ENCODE results near the gene CRBN.

The CRBN gene

DNA sequence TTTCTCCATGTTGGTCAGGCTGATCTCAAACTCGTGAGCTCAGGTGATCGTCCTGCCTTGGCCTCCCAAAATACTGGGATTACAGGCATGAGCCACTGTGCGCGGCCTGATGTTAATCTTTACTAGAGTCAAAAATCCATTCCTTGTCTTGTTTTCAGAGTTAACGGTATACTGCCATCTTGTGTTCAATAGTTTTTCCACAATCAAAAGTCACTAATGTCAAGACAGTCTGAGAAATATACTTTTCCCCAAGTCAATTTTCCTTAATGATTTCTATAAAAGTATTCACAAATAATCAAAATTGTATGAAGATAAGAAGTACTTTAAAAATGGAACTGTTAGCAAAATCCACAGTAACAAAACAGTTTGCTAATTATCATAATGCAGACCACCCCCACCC lies 8.5 kb downstream of the CRBN start:
- peak; percentile 11 for DNase-seq (ENCODE audit: low spot score)

DNA sequence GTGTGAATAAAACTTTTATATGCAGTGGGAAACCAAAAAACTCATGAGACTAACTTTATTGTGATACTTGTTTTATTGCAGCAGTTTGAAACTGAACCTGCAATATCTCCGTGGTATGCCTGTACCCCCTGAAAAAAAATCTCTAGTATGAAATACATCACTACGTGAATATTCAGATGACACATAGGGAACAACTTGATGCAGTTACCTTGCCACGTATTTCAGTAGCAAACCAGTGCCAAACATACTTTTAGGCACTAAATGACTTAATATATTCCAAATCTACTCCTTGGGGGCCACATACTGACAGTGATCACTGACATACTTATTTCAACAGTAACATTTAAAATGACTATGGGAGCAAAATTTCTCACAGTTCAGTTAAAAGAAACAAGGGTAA lies 13.8 kb downstream of the CRBN start:
- DNase-seq (ENCODE audit: low spot score): no peak

DNA sequence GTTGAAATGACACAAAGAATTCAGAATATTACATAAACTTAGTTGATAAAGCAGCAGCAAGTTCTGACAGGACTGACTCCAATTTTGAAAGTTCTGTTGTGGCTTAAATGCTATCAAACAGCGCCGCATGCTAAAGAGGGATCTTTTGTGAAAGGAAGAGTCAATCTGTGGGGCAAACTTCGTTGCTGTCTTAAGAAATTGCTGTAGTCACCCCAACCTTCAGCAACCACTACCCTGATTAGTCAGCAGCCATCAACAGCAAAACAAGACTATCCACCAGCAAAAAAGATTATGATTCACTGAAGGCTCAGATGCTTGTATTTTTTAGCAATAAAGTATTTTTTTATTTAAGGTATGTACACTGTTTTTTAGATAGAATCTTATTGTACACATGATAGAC lies 14.2 kb downstream of the CRBN start:
- DNase-seq (ENCODE audit: low spot score): no peak

DNA sequence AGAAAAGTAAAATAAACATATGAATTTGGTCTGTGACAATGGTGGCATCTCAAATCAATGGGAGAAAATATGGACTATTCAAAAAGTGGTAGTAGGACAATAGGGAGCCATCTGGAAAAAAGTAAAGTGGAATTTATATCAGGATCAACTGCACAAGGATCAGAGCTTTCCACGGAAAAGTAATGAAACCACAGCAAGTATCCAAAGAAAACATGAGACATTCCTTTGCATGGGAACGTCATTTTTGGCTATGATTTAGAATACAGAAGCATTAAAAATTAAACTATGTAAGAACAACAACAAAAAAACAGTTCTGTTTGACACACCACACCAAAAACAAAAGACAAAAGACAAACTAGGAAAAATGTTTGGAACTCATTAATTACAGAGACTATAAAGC lies 18.7 kb downstream of the CRBN start:
- DNase-seq (ENCODE audit: low spot score): peak; percentile 9

DNA sequence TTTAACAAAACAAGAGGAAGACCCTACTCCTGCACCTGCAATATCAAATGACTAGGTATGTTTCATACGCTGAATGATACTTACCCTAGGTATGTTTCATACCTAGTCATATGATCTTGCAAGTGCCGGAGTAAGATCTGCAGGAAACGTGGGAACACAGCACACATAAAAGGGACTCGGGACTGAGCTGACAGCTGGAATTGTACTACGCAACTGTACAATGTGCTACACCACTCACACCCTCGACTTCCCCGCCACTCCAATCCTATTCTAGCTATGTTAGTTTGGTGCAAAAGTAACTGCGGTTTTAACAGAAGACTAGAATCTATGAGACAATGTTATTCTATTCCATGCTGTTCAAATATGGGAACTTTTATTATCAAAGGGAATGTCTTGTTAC lies 22.0 kb downstream of the CRBN start:
- no peak for DNase-seq (ENCODE audit: low spot score)

DNA sequence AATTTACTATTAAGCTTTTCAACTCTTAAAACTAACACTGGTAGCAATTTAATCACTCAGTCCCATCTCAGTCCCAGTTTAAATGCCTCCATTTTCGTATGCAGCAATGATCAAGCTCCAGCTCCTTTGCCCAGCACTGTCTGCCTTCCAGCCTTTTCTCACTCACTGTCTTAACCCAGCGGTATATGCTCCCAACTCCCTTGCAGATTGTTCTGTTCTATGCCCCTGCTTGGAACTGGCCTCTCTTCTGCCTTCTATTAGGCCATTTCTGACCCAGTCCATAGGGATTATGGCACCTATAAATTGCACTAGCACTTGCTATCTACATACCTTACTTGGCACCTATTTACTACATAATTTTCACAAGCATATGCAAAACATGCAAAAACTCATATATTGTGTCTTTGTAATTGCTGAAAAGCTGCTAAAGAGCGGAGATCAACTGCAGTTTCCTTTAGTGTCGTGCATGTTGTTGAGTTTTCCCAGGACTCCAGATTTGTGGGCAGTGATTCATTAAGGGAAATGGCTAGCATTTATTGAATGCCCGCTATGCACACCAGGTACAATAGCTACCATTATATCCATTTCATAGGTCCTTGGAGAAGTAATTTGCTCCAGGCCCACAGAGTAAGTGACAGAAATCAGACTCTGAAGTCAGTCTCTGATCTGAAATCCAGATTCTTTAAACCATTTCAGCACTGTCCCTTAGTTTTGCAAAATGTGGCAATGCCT lies 24.4 kb downstream of the CRBN start:
- no peak for DNase-seq (ENCODE audit: low spot score)

DNA sequence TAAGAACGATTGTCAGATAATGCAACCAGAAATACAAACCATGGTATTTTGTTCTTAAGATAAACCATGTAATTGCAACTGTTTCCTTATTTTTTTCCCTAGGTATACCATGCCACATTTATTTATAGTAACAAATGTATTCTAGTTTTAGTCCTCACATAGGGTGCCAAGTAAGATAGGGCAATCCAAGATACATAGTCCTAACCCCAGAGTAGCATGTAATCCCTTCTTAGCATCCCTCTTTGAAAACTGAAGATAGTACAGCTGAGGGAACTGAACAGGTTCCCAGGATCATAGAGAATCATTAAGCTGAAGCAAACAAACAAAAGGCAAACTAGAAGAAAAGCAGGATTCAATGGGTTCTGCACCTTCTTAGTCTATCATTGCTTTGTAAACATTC lies 28.0 kb downstream of the CRBN start:
- DNase-seq (ENCODE audit: low spot score): no peak

DNA sequence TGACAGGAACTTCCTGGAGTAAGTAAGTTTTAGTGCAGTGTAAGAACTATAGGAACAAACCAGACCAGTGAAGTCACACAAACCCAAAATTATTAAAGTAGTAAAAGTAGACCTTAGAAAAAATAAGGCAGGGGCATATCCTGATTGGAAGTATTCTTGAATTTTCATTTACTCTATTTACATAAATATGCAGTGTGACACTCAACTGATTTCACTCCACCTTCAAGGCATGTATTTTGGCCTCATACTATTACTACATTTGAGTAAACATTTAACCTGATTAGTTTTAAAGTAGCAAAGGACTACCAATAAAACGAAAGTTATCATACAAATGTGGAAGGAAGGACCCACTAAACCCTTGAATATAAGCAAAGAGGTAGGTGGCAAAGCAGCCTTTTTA lies 29.9 kb downstream of the CRBN start:
- DNase-seq (ENCODE audit: low spot score): no peak

DNA sequence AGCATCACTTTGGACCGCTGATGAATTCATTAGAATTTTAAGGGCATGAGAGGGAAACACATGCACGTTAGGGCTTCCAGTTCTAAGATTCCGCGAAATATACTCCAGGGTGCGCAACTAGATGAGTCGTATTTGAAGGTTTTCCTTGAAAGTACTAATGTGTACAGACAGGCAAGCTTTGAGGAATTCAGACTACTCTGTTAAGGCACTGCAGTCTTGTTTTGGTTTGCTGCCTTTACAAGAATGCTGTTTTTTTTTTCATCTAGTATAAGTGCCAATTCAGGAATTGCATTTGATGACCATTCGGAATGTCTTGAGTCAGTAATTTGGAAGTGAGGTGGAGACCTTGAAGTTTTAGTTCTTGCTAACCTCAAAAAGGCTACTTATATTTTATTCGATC lies 33.7 kb downstream of the CRBN start:
- no peak for DNase-seq (ENCODE audit: low spot score)

DNA sequence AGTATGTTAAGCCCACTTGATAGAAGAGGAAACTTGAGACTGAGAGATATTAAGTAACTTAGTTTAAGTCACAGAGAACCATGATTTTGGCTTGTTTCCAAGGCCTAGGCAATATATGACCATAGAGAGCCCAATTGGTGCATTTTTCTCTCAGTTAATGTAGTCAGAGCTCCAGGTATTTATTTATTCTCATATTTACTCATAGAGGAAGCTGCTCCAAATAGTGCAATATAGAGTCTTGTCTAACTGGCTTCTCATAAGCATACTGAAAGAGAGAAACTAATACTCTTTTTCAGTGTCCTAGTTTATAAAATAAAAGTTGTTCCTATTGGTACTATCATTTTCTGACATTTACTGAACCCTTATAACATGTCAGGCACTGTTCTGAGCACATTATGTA lies 37.6 kb downstream of the CRBN start:
- no peak for DNase-seq (ENCODE audit: low spot score)

DNA sequence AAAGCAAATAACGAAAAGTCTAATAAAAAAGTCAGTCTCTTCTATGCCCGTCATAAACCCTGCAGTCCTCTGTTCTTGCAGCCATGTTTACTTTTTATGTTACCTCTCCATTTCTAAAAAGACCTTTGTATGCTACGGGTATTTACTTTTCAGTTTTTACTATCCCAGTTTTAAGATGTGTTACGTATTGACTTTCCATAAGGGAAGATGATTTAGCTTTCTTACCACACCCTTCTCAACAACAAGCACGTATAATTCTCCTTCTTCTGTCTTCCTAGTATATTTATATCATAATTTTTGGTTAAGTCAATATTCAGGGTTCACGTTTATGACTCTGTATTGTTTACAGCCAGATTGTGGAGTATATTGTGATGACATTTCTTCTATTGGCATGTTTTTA lies 42.0 kb downstream of the CRBN start:
- DNase-seq (ENCODE audit: low spot score): no peak

DNA sequence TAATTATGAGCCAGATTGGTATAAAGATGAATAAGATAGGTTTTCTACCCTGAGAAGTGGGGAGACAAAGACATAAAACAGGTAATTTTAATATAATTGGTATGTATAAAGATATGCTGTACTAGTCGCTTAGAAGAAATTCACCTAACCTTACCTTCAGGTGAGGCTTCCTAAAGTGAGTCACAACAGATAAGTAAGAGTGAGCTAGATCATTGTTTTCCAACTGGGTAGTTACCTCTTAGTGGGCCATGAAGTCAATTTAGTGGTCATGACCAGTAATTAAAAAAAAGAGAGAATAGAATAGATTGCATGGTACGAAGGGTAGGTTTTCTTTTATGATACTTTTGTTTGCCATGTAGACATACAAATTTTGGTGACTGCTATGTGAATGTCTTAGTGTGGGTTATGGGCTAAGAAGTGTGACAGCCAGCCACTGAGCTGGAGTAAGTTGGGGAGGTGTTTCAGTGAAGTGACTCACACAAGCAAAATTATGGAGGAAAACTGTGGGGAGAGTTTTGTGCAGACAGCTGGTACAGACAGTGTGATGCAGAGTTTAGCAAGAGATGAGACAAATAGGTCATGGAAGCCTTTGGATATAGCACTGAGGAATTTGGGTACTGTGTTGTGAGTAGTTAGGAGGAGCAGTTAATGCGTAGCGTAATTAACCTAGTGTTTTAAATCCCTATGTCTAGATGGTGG lies 44.6 kb downstream of the CRBN start:
- DNase-seq (ENCODE audit: low spot score): peak; percentile 16

DNA sequence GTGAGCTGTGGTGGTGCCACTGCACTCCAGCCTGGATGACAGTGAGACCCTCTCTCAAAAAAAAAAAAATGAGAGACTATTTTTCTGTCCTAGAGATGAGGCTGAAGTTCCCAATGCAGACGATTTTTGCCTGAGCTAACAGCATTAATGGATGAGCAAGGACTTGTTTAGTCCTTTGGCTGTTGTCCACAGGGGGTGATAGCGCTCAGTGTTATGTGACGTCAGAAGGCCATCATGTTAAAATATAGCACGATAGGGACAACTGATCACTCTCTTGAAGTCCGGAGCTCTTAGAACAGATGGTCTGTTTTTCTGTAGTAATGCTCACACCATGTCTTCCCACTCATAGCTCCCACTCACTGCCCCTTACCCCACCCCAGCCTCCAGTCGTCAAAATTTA lies 46.0 kb downstream of the CRBN start:
- DNase-seq (ENCODE audit: low spot score): no peak

DNA sequence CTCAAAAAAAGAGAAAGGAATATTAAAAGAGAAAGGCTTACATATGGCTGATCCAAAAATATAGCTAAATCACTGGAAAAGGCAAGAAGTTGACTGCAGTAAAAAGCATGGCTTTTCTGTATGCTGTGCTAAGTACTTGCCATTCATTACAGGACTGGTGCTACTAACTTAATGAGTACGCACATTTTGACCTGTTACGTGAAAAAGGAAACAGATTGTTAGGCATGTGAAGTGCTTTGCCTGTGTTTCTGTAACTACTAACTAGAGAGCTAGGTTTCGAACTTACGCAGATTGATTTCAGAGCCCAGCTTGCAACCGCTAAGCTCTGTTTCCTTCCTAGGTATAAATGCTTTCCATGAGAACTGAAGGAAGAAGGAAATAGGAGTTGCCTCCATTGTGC lies 49.9 kb downstream of the CRBN start:
- no peak for DNase-seq (ENCODE audit: low spot score)

DNA sequence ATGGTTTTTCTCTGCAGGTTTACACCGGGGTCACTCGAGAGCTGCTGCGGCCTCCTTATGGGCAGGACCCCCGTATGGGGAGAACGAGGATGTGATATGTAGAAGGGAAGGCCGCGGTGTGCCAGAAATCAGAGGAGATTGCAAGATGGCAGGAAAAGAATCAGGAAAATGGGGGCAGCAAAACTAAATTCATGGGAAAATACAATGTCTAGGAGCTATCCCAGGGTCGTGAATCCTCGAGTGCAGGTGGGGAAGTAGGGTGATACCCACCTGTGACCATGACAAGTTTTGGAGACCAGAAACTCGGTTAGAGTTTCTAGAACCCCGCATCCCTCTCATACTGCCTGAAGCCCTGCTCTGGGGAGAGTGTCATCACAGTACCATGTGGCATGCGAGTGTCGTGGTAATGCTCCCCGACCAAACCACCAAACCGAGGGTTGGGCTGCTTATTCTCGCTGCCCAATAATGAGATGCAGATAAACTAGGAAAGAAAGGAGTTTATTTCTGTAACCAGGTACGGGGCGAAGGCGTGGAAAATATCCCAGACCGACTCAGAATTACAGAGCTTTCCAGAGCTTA lies 52.0 kb downstream of the CRBN start:
- DNase-seq (ENCODE audit: low spot score): peak; percentile 52

DNA sequence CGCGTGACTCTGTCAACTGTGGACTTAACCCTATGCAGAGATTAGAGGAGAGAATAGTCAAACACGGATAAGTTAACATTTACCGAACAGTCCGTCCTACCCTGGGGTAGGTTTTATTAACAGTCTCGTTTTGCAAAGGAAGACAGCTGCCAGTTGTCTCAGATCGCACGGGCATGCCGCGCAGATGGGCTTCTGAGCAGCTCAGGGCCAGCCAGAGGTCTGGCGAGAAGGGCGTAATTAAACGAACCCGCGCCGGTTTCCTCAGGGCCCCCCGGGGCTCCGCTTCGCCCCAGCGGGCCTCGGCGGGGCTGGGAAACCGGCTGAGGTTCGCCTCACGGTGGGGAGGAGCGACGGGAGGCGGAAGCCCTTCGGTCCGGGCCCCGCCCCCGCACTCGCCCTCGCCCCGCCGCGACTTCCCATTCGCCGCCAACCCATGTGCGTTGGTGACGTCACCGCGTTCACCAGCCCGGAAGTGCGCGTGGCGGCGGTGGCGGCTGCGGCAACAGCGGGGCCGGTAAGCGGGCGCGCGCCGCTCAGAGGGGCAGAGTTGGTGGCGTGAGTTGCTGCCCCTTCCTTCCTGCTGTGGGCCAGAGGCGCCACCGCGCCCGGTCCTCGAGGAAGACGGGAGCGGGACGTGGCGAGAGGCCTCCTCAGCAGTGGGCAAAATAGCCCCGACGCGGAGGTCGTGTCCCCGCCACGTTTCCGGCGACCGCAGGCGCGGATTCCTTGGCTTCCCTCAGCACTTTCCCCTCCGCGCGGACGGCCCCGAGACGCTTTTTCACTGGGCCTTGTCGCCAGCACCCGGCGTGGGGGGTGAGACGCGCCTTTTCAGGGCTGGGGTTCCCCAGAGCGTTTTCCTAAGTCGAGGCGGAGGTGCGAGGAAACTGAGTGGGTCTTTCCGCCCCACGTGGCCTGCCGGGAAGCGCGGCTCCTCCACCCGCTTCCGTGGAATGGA lies 52.7 kb downstream of the CRBN start, which contains the start of gene TRNT1:
Gene TRNT1, plus strand, starts transcription at position 464 of the 955 bp plus-strand sequence. CDS start 2,101 bp downstream, outside the sequence.
- peak; percentile 99 for DNase-seq (ENCODE audit: low spot score)

DNA sequence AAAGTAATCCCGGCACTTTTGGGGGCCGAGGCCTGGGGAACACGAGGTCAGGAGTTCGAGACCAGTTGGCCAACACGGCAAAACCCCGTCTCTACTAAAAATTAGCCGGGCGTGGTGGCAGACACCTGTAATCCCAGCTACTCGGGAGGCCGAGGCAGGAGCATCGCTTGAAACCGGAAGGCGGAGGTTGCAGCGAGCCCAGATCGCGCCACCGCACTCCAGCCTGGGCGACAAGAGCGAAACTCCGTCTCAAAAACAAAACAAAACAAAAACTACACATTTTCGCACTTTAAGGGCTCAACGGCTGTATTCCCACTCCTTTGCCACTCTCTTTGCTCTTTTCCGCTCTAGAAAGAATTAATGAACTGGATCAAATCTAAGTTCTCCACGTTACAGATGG lies 53.5 kb downstream of the CRBN start:
- DNase-seq (ENCODE audit: low spot score): no peak

DNA sequence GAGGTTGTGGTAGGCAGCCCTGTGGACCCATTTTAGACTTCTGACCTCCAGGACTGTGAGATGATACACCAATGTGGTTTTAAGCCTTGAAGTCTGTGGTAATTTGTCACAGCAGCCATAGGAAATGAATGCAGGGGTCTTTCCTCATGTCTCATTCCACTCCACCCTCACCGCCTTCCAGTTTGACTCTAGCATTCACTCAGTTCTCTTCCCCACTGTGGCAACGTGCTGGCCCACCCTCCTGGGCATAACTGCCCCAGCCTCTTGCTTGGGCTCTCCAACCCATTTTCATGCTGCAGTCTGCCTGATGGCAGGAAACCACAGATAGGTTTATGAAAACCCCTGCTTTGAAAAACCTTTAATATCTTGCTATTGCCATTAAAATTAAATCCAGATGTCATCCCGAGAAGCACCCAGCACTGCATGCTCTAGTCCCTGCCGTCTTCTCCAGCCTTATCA lies 60.1 kb downstream of the CRBN start:
- DNase-seq (ENCODE audit: low spot score): no peak

DNA sequence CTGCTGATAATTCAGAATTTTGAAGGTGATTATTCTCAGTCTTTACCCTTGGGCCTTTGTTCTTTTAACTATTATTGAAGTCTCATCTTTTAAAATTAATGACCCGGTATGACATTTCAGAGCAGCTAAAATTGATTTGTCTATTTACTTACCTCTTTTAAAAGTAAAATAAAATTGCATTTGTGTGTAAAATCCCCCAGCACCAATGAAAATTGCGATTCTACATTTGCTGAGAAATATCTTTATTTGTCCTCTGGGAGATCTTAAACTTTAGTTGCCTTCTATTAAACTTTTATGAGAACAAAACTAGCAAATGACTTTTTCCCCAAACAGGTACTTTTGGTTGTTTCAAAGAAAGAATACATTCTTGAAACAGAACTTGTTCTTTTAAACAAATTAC lies 61.8 kb downstream of the CRBN start:
- DNase-seq (ENCODE audit: low spot score): no peak

DNA sequence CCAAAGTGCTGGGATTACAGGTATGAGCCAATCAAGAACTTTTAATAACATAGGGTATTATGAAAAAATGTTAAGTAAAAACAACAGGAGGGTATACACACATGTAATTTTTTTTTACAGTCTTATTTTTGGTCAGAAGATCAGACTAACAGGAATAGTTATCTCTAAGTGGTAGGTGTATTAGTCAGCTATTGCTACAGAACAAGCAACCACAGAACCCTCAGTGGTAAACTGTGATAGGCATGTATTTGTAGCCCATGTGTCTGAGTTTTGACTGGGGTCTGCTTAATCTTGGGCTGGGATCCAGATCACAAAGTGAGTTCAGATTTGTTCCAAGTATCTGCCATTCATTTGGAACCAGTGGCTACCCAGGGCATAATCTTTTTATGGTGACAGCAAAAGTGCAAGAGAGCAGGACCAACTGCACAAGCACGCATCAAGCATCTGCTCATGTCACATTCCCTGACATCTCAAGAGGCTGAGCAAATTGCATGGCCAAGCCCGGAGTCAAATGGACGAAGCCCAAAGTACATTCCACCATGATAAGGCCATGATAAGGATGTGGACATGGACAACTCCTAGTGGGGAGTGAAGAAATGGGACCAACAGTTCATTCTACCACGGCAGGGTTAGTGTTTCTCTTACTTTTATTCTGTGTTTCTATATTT lies 66.3 kb downstream of the CRBN start:
- no peak for DNase-seq (ENCODE audit: low spot score)

DNA sequence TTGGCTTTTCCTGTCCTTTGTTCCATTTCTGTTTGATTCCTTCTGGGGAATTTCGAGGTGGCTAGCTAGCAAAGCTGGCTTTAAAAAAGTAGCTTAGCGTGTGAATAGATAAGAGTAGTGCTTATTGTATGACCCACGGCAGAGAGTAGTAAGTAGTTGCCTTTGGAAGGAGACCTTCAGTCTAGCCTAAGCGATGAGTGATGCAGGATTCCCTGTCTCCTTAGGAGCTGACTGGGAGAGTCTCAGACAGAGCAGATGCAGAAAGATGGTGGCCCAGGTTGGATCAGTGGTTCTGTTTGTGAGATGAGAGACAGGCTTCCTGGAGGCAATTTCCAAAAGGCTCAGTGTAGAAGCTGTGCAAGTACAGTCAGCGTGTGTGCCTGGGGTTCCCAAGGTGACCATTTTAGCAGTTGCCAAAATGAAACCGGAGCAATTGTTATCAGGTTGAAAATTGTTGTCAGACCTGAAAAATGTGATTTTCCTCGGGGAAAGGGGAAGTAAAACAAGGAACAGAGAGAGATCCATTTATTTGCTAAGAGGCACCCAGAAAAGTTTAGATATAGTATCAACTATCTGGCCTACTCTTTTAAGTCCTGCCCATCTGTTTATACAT lies 68.6 kb downstream of the CRBN start:
- no peak for DNase-seq (ENCODE audit: low spot score)
